ENCODE results near the gene TIPRL. TPM values are rescaled to one million over a fixed set of nuclear protein-coding genes. Genes with fewer than 3 reads are reported as not detected.
"Not testable (repeated sequence)": the region's sequence is repeated elsewhere in the genome, so short reads cannot be mapped to it uniquely, and the experiment has no call there.

TIPRL gene
- polyA plus RNA-seq, 2 of the 4 experiments (the other 2 are of a cell fraction) = 31.6 to 70.7 TPM

DNA sequence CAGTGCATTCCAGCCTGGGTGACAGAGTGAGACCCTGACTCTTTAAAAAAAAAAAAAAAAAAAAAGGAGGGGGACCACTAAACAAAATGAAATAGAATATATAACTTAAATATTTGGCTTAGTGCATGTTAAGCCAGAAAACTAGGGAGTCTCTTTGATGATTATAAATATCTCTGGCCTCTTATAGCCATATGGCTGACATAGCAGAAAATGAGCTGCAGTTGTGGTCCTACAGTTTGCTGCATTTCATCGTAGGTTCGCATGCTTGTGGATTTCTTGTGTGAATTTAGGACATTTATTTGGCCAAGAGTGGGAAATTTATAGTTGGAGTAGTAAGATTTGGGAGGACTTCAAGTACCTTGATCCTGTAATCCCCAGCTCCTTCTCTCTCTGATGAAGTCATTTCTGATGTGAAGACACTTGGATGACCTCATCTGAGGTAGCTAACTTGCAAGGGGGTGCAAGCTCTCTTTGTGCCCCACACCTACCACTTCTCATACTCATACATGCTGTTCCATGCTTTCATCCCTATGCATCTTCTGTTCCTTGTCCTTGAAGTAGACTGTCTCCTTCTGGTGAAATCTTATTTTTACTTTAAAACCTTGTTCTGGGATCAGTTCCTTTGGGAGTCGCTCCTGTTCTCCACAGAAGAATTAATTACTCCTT is 6.4 kb upstream of the TIPRL start:
- FAIRE-seq (no peak), DNase-seq (ENCODE audit: low read depth in 1 of 2, low spot score in 1 of 2) (no peak), ATAC-seq (no peak)
- no peak overlapping the region for H3K4me2 ChIP-seq
- H3K27ac ChIP-seq = no peak overlapping the region
- H3K4me3 ChIP-seq = no peak overlapping the region
- 86% methylated on average over 3 of the region's 3 CpGs for WGBS (ENCODE audit: missing lambda C conversion rate)
- no peaks in the 10 kb centered on the region for H3K4me1 ChIP-seq
- ChIA-PET POLR2A (interaction anchor here (0.7 kb wide), 1 partner anchor 751 kb away, joined by 5 read pairs; no protein-coding TSS in a partner anchor), CTCF (interaction anchor here (0.9 to 1.7 kb wide), 3 partner anchors 9 to 196 kb away, joined by 3 to 4 read pairs (median 3); no protein-coding TSS in a partner anchor)
- H3K9me3 ChIP-seq = no peaks in the 10 kb centered on the region
- TF ChIP-seq, protein P1, sequence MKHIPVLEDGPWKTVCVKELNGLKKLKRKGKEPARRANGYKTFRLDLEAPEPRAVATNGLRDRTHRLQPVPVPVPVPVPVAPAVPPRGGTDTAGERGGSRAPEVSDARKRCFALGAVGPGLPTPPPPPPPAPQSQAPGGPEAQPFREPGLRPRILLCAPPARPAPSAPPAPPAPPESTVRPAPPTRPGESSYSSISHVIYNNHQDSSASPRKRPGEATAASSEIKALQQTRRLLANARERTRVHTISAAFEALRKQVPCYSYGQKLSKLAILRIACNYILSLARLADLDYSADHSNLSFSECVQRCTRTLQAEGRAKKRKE (CRISPR knock-in tag; IDR thresholded peaks at IDR 0.05; ENCODE audit: low read depth) = no peak
- TF ChIP-seq MAFK (IDR thresholded peaks at IDR 0.05; ENCODE audit: partially characterized antibody) (peak; percentile 25), TP53 (CRISPR knock-in tag; IDR thresholded peaks at IDR 0.05) (no peak)

GRCh38 chr1:168178227-168178637 is 530 bp upstream of the TIPRL start:
- TF ChIP-seq, protein P2, sequence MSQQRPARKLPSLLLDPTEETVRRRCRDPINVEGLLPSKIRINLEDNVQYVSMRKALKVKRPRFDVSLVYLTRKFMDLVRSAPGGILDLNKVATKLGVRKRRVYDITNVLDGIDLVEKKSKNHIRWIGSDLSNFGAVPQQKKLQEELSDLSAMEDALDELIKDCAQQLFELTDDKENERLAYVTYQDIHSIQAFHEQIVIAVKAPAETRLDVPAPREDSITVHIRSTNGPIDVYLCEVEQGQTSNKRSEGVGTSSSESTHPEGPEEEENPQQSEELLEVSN (IDR thresholded peaks at IDR 0.05; ENCODE audit: borderline replicate concordance, low read depth) = no peak
- TF ChIP-seq NPAS2 (CRISPR knock-in tag; IDR thresholded peaks at IDR 0.05; ENCODE audit: borderline replicate concordance) (no peak), PHF8 (IDR thresholded peaks at IDR 0.05; ENCODE audit: borderline replicate concordance, low read depth) (no peak), ELK1 (IDR thresholded peaks at IDR 0.05; ENCODE audit: low read depth, low read length) (no peak)
- H3K4me2 ChIP-seq = peak overlapping the region; percentile 68
- WGBS (ENCODE audit: missing lambda C conversion rate) = 43% methylated on average over 5 of the region's 5 CpGs
- FAIRE-seq (no peak), DNase-seq (ENCODE audit: low read depth in 1 of 2, low spot score in 1 of 2) (no peak), ATAC-seq (no peak; a peak in 1 of 6 replicates)
- CTCF ChIA-PET = interaction anchor here (0.5 to 2.9 kb wide), 5 partner anchors 11 to 254 kb away, joined by 3 to 14 read pairs (median 3); partner anchors contain the start of gene SFT2D2
- peaks cover 16% of the 10 kb centered on the region for H3K4me1 ChIP-seq
- POLR2A ChIA-PET = interaction anchor here (0.7 to 1.9 kb wide), 3 partner anchors 47 to 242 kb away, joined by 3 to 11 read pairs (median 3); partner anchors contain the start of genes DCAF6 and SFT2D2
- H3K4me3 ChIP-seq = peak overlapping the region; percentile 72
- no peaks in the 10 kb centered on the region for H3K9me3 ChIP-seq
- peak overlapping the region; percentile 59 to 95 for H3K27ac ChIP-seq

DNA sequence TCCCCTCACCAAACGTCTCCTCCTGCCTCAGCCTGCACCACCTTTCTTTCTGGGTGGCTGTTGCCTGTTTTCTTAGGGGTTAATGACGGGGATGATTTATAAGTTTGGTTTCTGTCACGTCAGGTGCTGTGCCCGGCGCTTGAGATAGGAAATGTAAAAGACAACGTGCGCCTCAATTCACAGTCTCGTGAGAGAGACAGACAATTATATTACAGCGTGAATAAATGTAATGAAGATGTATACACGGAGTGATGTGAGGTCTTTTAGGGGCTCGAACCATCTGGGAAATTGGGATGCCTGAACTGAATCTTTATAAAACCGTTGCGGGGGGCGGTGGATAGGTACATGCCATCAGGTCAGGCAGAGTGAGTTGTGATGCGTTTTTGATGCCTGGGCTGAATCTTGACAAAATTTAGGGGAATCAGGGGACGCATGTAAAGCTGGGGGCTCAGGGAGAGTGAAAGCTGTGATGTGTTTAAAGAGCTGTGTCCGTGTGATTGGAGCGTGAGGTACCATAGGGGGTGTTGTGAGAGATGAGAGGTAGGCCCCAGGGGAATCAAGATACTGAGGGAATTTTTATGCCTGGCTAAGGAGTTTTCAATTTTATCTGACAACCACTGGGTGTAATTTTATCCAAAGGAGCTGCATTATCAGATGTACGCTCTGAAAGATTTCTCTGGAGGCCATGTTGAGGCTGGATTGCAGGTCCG is 831 bp downstream of the TIPRL start:
- 2% methylated on average over 20 of the region's 20 CpGs for WGBS (ENCODE audit: missing lambda C conversion rate)

DNA sequence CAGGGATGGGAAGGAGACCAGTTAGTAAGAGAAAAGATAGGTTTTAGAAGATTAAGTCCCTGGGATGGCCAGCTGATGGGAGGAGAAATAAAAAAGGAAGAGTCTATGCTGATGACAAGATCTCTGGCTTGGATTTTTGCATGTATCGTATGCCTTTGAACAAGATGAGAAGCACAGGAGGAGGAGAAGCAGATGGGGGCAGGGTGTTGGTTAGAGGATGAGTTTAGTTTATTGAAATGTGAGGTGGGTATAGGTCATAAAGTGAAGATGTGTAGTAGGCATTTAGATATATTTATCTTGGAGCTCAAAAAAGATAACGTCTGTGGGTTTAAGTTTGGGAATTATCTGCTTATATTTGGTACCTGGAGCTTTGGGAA is 1.4 kb downstream of the TIPRL start:
- no peak for ATAC-seq
- WGBS (ENCODE audit: missing lambda C conversion rate) = 14% methylated on average over 2 of the region's 2 CpGs

More for the DNA sequence above, 831 bp downstream of the TIPRL start:
- DNase-seq (ENCODE audit: low read depth in 1 of 2, low spot score in 1 of 2) (peak; percentile 10 to 26), FAIRE-seq (no peak), ATAC-seq (peak; percentile 44 to 51)
- Histone ChIP-seq H3K4me1 (peaks cover 16% of the 10 kb centered on the region), H3K27ac (peak overlapping the region; percentile 91 to 95), H3K4me2 (peak overlapping the region; percentile 83), H3K9me3 (no peaks in the 10 kb centered on the region), H3K4me3 (peak overlapping the region; percentile 72)
- TF ChIP-seq MAZ (IDR thresholded peaks at IDR 0.05; ENCODE audit: borderline replicate concordance, low read depth, low read length) (no peak), MAX (IDR thresholded peaks at IDR 0.05) (no peak), KDM5A (IDR thresholded peaks at IDR 0.05) (no peak), HOXB5 (CRISPR knock-in tag; IDR thresholded peaks at IDR 0.05) (0 out of 2 replicates have a peak, but pooled peaks have one; percentile 20), RAD21 (conservative IDR thresholded peaks at IDR 0.05 in 1 of 2, IDR thresholded peaks at IDR 0.05 in 1 of 2) (no peak), ZFP36 (IDR thresholded peaks at IDR 0.05; ENCODE audit: borderline replicate concordance, partially characterized antibody) (no peak)
- ChIA-PET POLR2A (interaction anchor here (1.9 kb wide), 1 partner anchor 46 kb away, joined by 11 read pairs; the partner anchor contains the start of gene SFT2D2), CTCF (interaction anchor here (1.0 to 2.9 kb wide), 6 partner anchors 10 to 108 kb away, joined by 3 to 14 read pairs (median 4); partner anchors contain the start of gene SFT2D2)

DNA sequence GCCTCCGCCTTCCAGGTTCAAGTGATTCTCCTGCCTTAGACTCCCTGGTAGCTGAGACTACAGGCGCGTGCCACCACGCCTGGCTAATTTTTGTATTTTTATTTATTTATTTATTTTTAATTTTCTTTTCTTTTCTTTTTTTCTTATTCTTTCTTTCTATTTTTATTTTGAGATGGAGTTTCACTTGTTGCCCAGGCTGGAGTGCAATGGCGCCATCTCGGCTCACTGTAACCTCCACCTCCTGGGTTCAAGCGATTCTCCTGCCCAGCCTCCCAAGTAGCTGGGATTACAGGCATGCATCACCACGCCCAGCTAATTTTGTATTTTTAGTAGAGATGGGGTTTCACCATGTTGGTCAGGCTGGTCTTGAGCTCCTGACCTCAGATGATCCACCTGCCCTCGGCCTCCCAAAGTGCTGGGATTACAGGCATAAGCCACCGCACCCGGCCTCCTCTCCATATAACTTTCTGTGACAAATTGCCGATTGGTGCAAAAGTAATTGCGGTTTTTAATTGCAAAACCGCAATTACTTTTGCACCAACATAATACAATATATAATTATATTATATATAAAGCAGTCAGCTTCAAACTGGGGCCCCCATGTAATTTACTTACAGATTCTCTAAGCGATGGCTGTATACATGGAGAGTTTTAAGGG is 2.4 kb downstream of the TIPRL start:
- H3K4me3 ChIP-seq; FAIRE-seq; H3K9me3 ChIP-seq; POLR2A ChIA-PET; DNase-seq (ENCODE audit: low read depth in 1 of 2, low spot score in 1 of 2); H3K27ac ChIP-seq; ATAC-seq: not testable (repeated sequence)
- 96% methylated on average over 15 of the region's 15 CpGs for WGBS (ENCODE audit: missing lambda C conversion rate)
- CTCF ChIA-PET = interaction anchor here (0.8 to 2.9 kb wide), 4 partner anchors 10 to 44 kb away, joined by 3 to 7 read pairs (median 4); partner anchors contain the start of gene SFT2D2
- Histone ChIP-seq H3K4me1 (peaks cover 16% of the 10 kb centered on the region), H3K4me2 (peak overlapping the region; percentile 83)

More for the DNA sequence above, 1.4 kb downstream of the TIPRL start:
- H3K4me3 ChIP-seq = peak overlapping the region; percentile 72
- H3K4me1 ChIP-seq = peaks cover 16% of the 10 kb centered on the region
- H3K27ac ChIP-seq = peak overlapping the region; percentile 91 to 95
- ChIA-PET POLR2A (interaction anchor here (1.9 kb wide), 1 partner anchor 46 kb away, joined by 11 read pairs; the partner anchor contains the start of gene SFT2D2), CTCF (interaction anchor here (1.0 to 2.9 kb wide), 4 partner anchors 9 to 47 kb away, joined by 3 to 14 read pairs (median 6); partner anchors contain the start of gene SFT2D2)
- peak in 1 of 2 experiments; percentile 21 for DNase-seq (ENCODE audit: low read depth in 1 of 2, low spot score in 1 of 2)
- no peaks in the 10 kb centered on the region for H3K9me3 ChIP-seq
- TF ChIP-seq RCOR1 (IDR thresholded peaks at IDR 0.05; ENCODE audit: low read depth, low read length) (no peak), MAFK (IDR thresholded peaks at IDR 0.05; ENCODE audit: partially characterized antibody) (no peak), CBX2 (IDR thresholded peaks at IDR 0.05; ENCODE audit: borderline replicate concordance, low read depth) (no peak), NFE2L2 (conservative IDR thresholded peaks at IDR 0.05; ENCODE audit: low read length) (no peak)
- H3K4me2 ChIP-seq = peak overlapping the region; percentile 83
- FAIRE-seq = no peak

Measured in A549 (cell line).